Hepatocyte (in vitro differentiated cells): ENCODE measurements around the gene UTP4. TPM values are rescaled to one million over a fixed set of nuclear protein-coding genes. Genes with fewer than 3 reads are reported as not detected.

Source experiments
- DNase-seq: peaks from one replicate; pipeline ENCODE4 v3.0.0-alpha.2; 2016; ENCODE audit warnings: low spot score
- H2AFZ ChIP-seq: fragments of 200-600 bp; sonication (generic); 2 replicates; pipeline ENCODE4 v1.6.0; 2016; ENCODE audit warnings: antibody characterized with exemption, mild to moderate bottlenecking
- H3K27ac ChIP-seq: fragments of 200-600 bp; sonication (generic); 2 replicates; pipeline ENCODE4 v1.5.1; 2016; ENCODE audit warnings: mild to moderate bottlenecking
- H3K27me3 ChIP-seq: fragments of 200-600 bp; sonication (generic); 2 replicates; pipeline ENCODE4 v1.6.1; 2016
- H3K36me3 ChIP-seq: fragments of 200-600 bp; sonication (generic); replicated peaks from 2 replicates; pipeline ENCODE4 v1.5.1; 2016; ENCODE audit warnings: low read depth; ENCODE audit not compliant: insufficient read depth
- H3K4me1 ChIP-seq: fragments of 200-600 bp; sonication (generic); 2 replicates; pipeline ENCODE4 v1.5.1; 2016; ENCODE audit warnings: mild to moderate bottlenecking, moderate library complexity; ENCODE audit not compliant: insufficient read depth
- H3K4me2 ChIP-seq: fragments of 200-600 bp; sonication (generic); 2 replicates; pipeline ENCODE4 v1.6.0; 2016
- H3K4me3 ChIP-seq: fragments of 200-600 bp; sonication (generic); 2 replicates; pipeline ENCODE4 v1.5.1; 2016; ENCODE audit warnings: mild to moderate bottlenecking
- H3K79me2 ChIP-seq: fragments of 200-600 bp; sonication (generic); 2 replicates; pipeline ENCODE4 v1.6.0; 2017; ENCODE audit warnings: mild to moderate bottlenecking
- H3K9me2 ChIP-seq: fragments of 200-600 bp; sonication (generic); replicated peaks from 2 replicates; pipeline ENCODE4 v1.6.0; 2017; ENCODE audit warnings: mild to moderate bottlenecking; ENCODE audit not compliant: insufficient read depth
- H3K9me3 ChIP-seq: fragments of 200-600 bp; sonication (generic); 2 replicates; pipeline ENCODE4 v1.5.1; 2016; ENCODE audit warnings: low read depth, mild to moderate bottlenecking
- H4K20me1 ChIP-seq: fragments of 200-600 bp; sonication (generic); 2 replicates; pipeline ENCODE4 v1.6.0; 2016; ENCODE audit warnings: mild to moderate bottlenecking; ENCODE audit not compliant: insufficient read depth, poor library complexity, severe bottlenecking
- EZH2 ChIP-seq: fragments of 200-600 bp; sonication (generic); IDR thresholded peaks from 2 replicates; pipeline ENCODE4 v1.6.1; 2016; ENCODE audit warnings: antibody characterized with exemption, mild to moderate bottlenecking, borderline replicate concordance
- EZH2phosphoT487 ChIP-seq: fragments of 200-600 bp; sonication (generic); IDR thresholded peaks from one replicate; pipeline ENCODE4 v1.6.1; 2018; ENCODE audit warnings: antibody characterized with exemption, mild to moderate bottlenecking, low read depth, moderate library complexity; ENCODE audit not compliant: unreplicated experiment, severe bottlenecking
- WGBS: methylation state at CpG from one replicate; pipeline ENCODE4 v1.1.6; 2016; ENCODE audit warnings: low lambda C conversion rate; ENCODE audit errors: missing lambda C conversion rate; 5-methylcytosine and 5-hydroxymethylcytosine counted together
- polyA plus RNA-seq: library from polyadenylated mRNA; unstranded; fragments of >200 nt; fragmentation: Nextera tagmentation; extraction: Ambion mirVana; gene quantifications from 2 replicates; pipeline ENCODE4 v1.2.1, GENCODE V29; 2016
- total RNA-seq: library from RNA; depleted of rRNA; stranded (reverse); fragments of >200 nt; gene quantifications from 2 replicates; pipeline ENCODE4 v1.2.3, GENCODE V29; 2014
- TF ChIP-seq, protein P1 (sequence below): fragments of 200-600 bp; sonication (generic); IDR thresholded peaks from 2 replicates; pipeline ENCODE4 v1.5.1; 2016; ENCODE audit warnings: antibody characterized with exemption, mild to moderate bottlenecking; ENCODE audit not compliant: poor library complexity

Gene UTP4
- total and polyA plus RNA-seq, 2 experiments from 2014 or later, result 12.7 to 41.4 TPM

DNA sequence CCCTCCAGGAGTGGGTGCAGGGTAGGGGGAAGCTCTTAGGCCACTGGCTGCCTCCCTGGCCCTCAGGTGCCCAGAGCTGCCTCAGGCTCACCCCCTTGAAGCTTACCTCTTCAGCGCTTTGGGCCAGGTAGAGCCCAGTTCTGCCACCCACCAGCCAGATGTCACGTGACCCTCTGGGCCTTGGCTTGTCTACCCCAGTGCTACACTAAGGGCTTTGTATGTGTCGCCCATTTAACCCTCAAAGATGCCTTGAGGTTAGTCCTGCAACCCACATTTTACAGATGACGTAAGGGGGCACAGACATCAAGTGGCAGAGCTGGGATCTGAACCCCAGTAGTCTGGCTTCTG lies 23.6 kb upstream of the UTP4 start:
- Histone ChIP-seq H3K4me2 (no peak overlapping the region), H3K9me3 (no peaks in the 10 kb centered on the region), H2AFZ (no peak overlapping the region), H3K4me1 (peaks cover 25% of the 10 kb centered on the region), H3K4me3 (no peak overlapping the region), H3K36me3 (no peaks in the 10 kb centered on the region), H3K27ac (no peak overlapping the region), H3K79me2 (no peaks in the 10 kb centered on the region), H4K20me1 (peaks cover 8% of the 10 kb centered on the region), H3K9me2 (no peaks in the 10 kb centered on the region), H3K27me3 (peaks cover 31% of the 10 kb centered on the region)
- 89% methylated on average over 4 of the region's 4 CpGs for WGBS
- no peak for TF ChIP-seq EZH2
- TF ChIP-seq, protein P1, sequence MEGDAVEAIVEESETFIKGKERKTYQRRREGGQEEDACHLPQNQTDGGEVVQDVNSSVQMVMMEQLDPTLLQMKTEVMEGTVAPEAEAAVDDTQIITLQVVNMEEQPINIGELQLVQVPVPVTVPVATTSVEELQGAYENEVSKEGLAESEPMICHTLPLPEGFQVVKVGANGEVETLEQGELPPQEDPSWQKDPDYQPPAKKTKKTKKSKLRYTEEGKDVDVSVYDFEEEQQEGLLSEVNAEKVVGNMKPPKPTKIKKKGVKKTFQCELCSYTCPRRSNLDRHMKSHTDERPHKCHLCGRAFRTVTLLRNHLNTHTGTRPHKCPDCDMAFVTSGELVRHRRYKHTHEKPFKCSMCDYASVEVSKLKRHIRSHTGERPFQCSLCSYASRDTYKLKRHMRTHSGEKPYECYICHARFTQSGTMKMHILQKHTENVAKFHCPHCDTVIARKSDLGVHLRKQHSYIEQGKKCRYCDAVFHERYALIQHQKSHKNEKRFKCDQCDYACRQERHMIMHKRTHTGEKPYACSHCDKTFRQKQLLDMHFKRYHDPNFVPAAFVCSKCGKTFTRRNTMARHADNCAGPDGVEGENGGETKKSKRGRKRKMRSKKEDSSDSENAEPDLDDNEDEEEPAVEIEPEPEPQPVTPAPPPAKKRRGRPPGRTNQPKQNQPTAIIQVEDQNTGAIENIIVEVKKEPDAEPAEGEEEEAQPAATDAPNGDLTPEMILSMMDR, result no peak
- TF ChIP-seq EZH2phosphoT487, result no peak
- no peak for DNase-seq

GRCh38 chr16:69109486-69110270 lies 22.8 kb upstream of the UTP4 start:
- TF ChIP-seq EZH2phosphoT487 (no peak), EZH2 (no peak)
- no peak overlapping the region for H3K4me3 ChIP-seq
- peaks cover 8% of the 10 kb centered on the region for H4K20me1 ChIP-seq
- no peaks in the 10 kb centered on the region for H3K36me3 ChIP-seq
- no peaks in the 10 kb centered on the region for H3K79me2 ChIP-seq
- H2AFZ ChIP-seq, result no peak overlapping the region
- WGBS, result 97% methylated on average over 46 of the region's 48 CpGs
- H3K9me3 ChIP-seq, result no peaks in the 10 kb centered on the region
- no peak for DNase-seq
- peaks cover 25% of the 10 kb centered on the region for H3K4me1 ChIP-seq
- no peaks in the 10 kb centered on the region for H3K9me2 ChIP-seq
- peaks cover 31% of the 10 kb centered on the region for H3K27me3 ChIP-seq
- no peak overlapping the region for H3K4me2 ChIP-seq
- no peak overlapping the region for H3K27ac ChIP-seq

- Histone ChIP-seq H4K20me1 (peaks cover 8% of the 10 kb centered on the region), H3K27ac (no peak overlapping the region), H3K79me2 (no peaks in the 10 kb centered on the region), H3K36me3 (no peaks in the 10 kb centered on the region), H3K4me2 (no peak overlapping the region), H3K9me3 (no peaks in the 10 kb centered on the region), H3K4me1 (peaks cover 22% of the 10 kb centered on the region), H2AFZ (no peak overlapping the region), H3K27me3 (peaks cover 28% of the 10 kb centered on the region), H3K9me2 (no peaks in the 10 kb centered on the region), H3K4me3 (no peak overlapping the region)
- no peak for DNase-seq
- 94% methylated on average over 7 of the region's 7 CpGs for WGBS
- TF ChIP-seq EZH2 (no peak), EZH2phosphoT487 (no peak)
- TF ChIP-seq, protein P1, result no peak
These were observed 22.0 kb upstream of the UTP4 start for GRCh38 chr16:69110406-69110805.

GRCh38 chr16:69111216-69111875 lies 21.1 kb upstream of the UTP4 start:
- Histone ChIP-seq H3K27ac (no peak overlapping the region), H2AFZ (no peak overlapping the region), H4K20me1 (peaks cover 8% of the 10 kb centered on the region), H3K27me3 (peaks cover 28% of the 10 kb centered on the region), H3K4me3 (no peak overlapping the region), H3K4me2 (no peak overlapping the region), H3K79me2 (no peaks in the 10 kb centered on the region), H3K4me1 (peaks cover 20% of the 10 kb centered on the region), H3K9me3 (no peaks in the 10 kb centered on the region), H3K9me2 (no peaks in the 10 kb centered on the region), H3K36me3 (no peaks in the 10 kb centered on the region)
- WGBS, result 92% methylated on average over 6 of the region's 6 CpGs
- no peak for TF ChIP-seq EZH2phosphoT487
- no peak for TF ChIP-seq EZH2
- TF ChIP-seq, protein P1, result no peak
- DNase-seq, result no peak
